Neuronal stem cell (in vitro differentiated cells): ENCODE results near the gene ADTRP.

ENCODE experiments used
- DNase-seq: peaks from one replicate; pipeline ENCODE4 v3.0.0-alpha.2; 2013; ENCODE audit warnings: low spot score
- H2AFZ ChIP-seq: one replicate; pipeline ENCODE4 v1.6.1; 2013; ENCODE audit warnings: mild to moderate bottlenecking, low read length, inconsistent platforms
- H2AK5ac ChIP-seq: 2 replicates; pipeline ENCODE4 v1.6.1; 2013; ENCODE audit warnings: low read depth, mild to moderate bottlenecking, inconsistent platforms, low read length, moderate library complexity, mixed read lengths
- H2BK120ac ChIP-seq: 2 replicates; pipeline ENCODE4 v1.6.1; 2013; ENCODE audit warnings: low read depth, mild to moderate bottlenecking, inconsistent platforms, low read length, moderate library complexity, mixed read lengths
- H2BK12ac ChIP-seq: one replicate; pipeline ENCODE4 v1.6.1; 2013; ENCODE audit warnings: low read length, inconsistent platforms
- H2BK15ac ChIP-seq: 2 replicates; pipeline ENCODE4 v1.6.1; 2013; ENCODE audit warnings: mild to moderate bottlenecking, low read length, inconsistent platforms, mixed read lengths
- H2BK5ac ChIP-seq: one replicate; pipeline ENCODE4 v1.6.1; 2013; ENCODE audit warnings: inconsistent platforms, mild to moderate bottlenecking, low read length, moderate library complexity
- H3K14ac ChIP-seq: one replicate; pipeline ENCODE4 v1.6.1; 2013; ENCODE audit warnings: low read length, inconsistent platforms
- H3K18ac ChIP-seq: 2 replicates; pipeline ENCODE4 v1.6.1; 2013; ENCODE audit warnings: low read length, inconsistent platforms
- H3K23ac ChIP-seq: 2 replicates; pipeline ENCODE4 v1.6.1; 2013; ENCODE audit warnings: low read depth, mild to moderate bottlenecking, mixed read lengths, low read length, inconsistent platforms; ENCODE audit not compliant: poor library complexity
- H3K27ac ChIP-seq: replicated peaks from 3 replicates; pipeline ENCODE4 v1.5.1; 2013; ENCODE audit warnings: low read length, inconsistent platforms
- H3K27me3 ChIP-seq, 3 experiments: 2 replicates each; pipeline ENCODE4 v1.6.1; 2013; ENCODE audit warnings: low read length in 3 of 3, mild to moderate bottlenecking in 2 of 3, inconsistent platforms in 1 of 3, low read depth in 1 of 3, mixed read lengths in 1 of 3, moderate library complexity in 1 of 3; ENCODE audit not compliant: control insufficient read depth in 3 of 3, insufficient read depth in 3 of 3
- H3K36me3 ChIP-seq, 2 donors: replicated peaks in 1 of 2; 2 replicates each; pipeline ENCODE4 v1.6.1; 2013; ENCODE audit warnings: low read length in 2 of 2; ENCODE audit not compliant: control insufficient read depth in 2 of 2, insufficient read depth in 2 of 2
- H3K4ac ChIP-seq: 2 replicates; pipeline ENCODE4 v1.6.1; 2013; ENCODE audit warnings: inconsistent platforms, mild to moderate bottlenecking, low read length, moderate library complexity
- H3K4me1 ChIP-seq, 2 donors: 1 replicate in 1 of 2; 2 replicates in 1 of 2; pipeline ENCODE4 v1.6.1; 2013; ENCODE audit warnings: low read length in 2 of 2, low read depth in 1 of 2; ENCODE audit not compliant: control insufficient read depth in 2 of 2, insufficient read depth in 1 of 2
- H3K4me2 ChIP-seq: one replicate; pipeline ENCODE4 v1.6.1; 2013; ENCODE audit warnings: mild to moderate bottlenecking, low read length, inconsistent platforms; ENCODE audit not compliant: insufficient read depth, poor library complexity, severe bottlenecking
- H3K4me3 ChIP-seq, 2 donors: 2 replicates each; pipeline ENCODE4 v1.5.1; 2013; ENCODE audit warnings: low read length in 2 of 2, mild to moderate bottlenecking in 2 of 2, inconsistent platforms in 1 of 2, moderate library complexity in 1 of 2
- H3K79me1 ChIP-seq: one replicate; pipeline ENCODE4 v1.6.1; 2013; ENCODE audit warnings: low read depth, mild to moderate bottlenecking, inconsistent platforms, low read length, moderate library complexity
- H3K9ac ChIP-seq: one replicate; pipeline ENCODE4 v1.6.1; 2013; ENCODE audit warnings: mild to moderate bottlenecking, low read depth, low read length, inconsistent platforms; ENCODE audit not compliant: poor library complexity
- H3K9me3 ChIP-seq, 2 donors: replicated peaks in 1 of 2; 2 replicates each; pipeline versions ENCODE3 to v1.6.1; 2013; ENCODE audit warnings: low read length in 2 of 2, mild to moderate bottlenecking in 2 of 2, inconsistent platforms in 1 of 2, low read depth in 1 of 2, mixed read lengths in 1 of 2, moderate library complexity in 1 of 2; ENCODE audit not compliant: control insufficient read depth in 2 of 2, insufficient read depth in 1 of 2
- H4K8ac ChIP-seq: one replicate; pipeline ENCODE4 v1.6.1; 2013; ENCODE audit warnings: low read depth, mild to moderate bottlenecking, inconsistent platforms, low read length, moderate library complexity
- H4K91ac ChIP-seq: one replicate; pipeline ENCODE4 v1.6.1; 2013; ENCODE audit warnings: low read length, low read depth, mild to moderate bottlenecking, inconsistent platforms; ENCODE audit not compliant: poor library complexity
- WGBS, 2 donors: extraction: QIAGEN DNeasy Blood & Tissue Kit; methylation state at CpG; one replicate each; pipeline ENCODE4 v1.1.7; 2013; ENCODE audit warnings: missing lambda C conversion rate in 2 of 2, mixed read lengths in 1 of 2; ENCODE audit not compliant: insufficient read length in 2 of 2, insufficient replicate concordance in 1 of 2; ENCODE audit errors: extremely low coverage in 2 of 2; 5-methylcytosine and 5-hydroxymethylcytosine counted together

The ADTRP gene

GRCh38 chr6:11714798-11715285 lies 63.8 kb downstream of the ADTRP start:
- Histone ChIP-seq H3K9me3 (no peaks in the 10 kb centered on the region), H3K9ac (no peak overlapping the region), H3K4ac (no peak overlapping the region), H3K14ac (no peak overlapping the region), H3K4me2 (no peak overlapping the region), H3K27me3 (no peaks in the 10 kb centered on the region), H2BK5ac (no peak overlapping the region), H3K79me1 (no peaks in the 10 kb centered on the region), H3K18ac (no peak overlapping the region), H3K23ac (no peak overlapping the region), H3K27ac (peak overlapping the region; percentile 67), H2BK15ac (no peak overlapping the region), H4K8ac (no peak overlapping the region), H3K4me3 (no peak overlapping the region), H2BK12ac (no peak overlapping the region), H2BK120ac (no peak overlapping the region), H3K4me1 (peaks cover 0 to 16% of the 10 kb centered on the region in 2 donors), H2AK5ac (no peak overlapping the region), H4K91ac (no peak overlapping the region), H3K36me3 (no peaks in the 10 kb centered on the region), H2AFZ (no peak overlapping the region)
- DNase-seq = no peak

GRCh38 chr6:11714116-11714797 lies 64.3 kb downstream of the ADTRP start:
- Histone ChIP-seq H3K27ac (peak overlapping the region; percentile 67), H3K4ac (no peak overlapping the region)

GRCh38 chr6:11712760-11713159 lies 65.8 kb downstream of the ADTRP start:
- DNase-seq = no peak
- Histone ChIP-seq H3K9me3 (no peaks in the 10 kb centered on the region), H2BK15ac (no peak overlapping the region), H3K4ac (no peak overlapping the region), H3K23ac (no peak overlapping the region), H3K9ac (no peak overlapping the region), H2AFZ (no peak overlapping the region), H3K4me3 (no peak overlapping the region), H2BK5ac (no peak overlapping the region), H3K4me2 (no peak overlapping the region), H3K27ac (no peak overlapping the region), H2BK120ac (no peak overlapping the region), H3K79me1 (no peaks in the 10 kb centered on the region), H2BK12ac (no peak overlapping the region), H4K91ac (no peak overlapping the region), H2AK5ac (no peak overlapping the region), H3K36me3 (no peaks in the 10 kb centered on the region), H3K14ac (no peak overlapping the region), H4K8ac (no peak overlapping the region), H3K4me1 (peaks cover 0 to 16% of the 10 kb centered on the region in 2 donors), H3K27me3 (no peaks in the 10 kb centered on the region), H3K18ac (no peak overlapping the region)
- WGBS, 2 donors = no CpG with 5 or more reads among the region's 6 CpGs

More at GRCh38 chr6:11714116-11714797, 64.3 kb downstream of the ADTRP start:
- Histone ChIP-seq H3K4me2 (no peak overlapping the region), H4K8ac (no peak overlapping the region), H2BK15ac (no peak overlapping the region), H3K23ac (no peak overlapping the region), H3K79me1 (no peaks in the 10 kb centered on the region), H2AK5ac (no peak overlapping the region), H4K91ac (no peak overlapping the region), H3K9ac (no peak overlapping the region), H3K4me3 (no peak overlapping the region), H2BK12ac (no peak overlapping the region), H3K14ac (no peak overlapping the region), H2AFZ (no peak overlapping the region), H3K36me3 (no peaks in the 10 kb centered on the region), H3K18ac (no peak overlapping the region), H3K4me1 (peaks cover 0 to 16% of the 10 kb centered on the region in 2 donors), H3K27me3 (no peaks in the 10 kb centered on the region), H3K9me3 (no peaks in the 10 kb centered on the region), H2BK120ac (no peak overlapping the region), H2BK5ac (no peak overlapping the region)
- no CpG with 5 or more reads among the region's 6 CpGs for WGBS, 2 donors
- no peak for DNase-seq

- WGBS, 2 donors = no CpG with 5 or more reads among the region's 10 CpGs
- no peak overlapping the region for H3K18ac ChIP-seq
- H3K27ac ChIP-seq = no peak overlapping the region
- H3K4me2 ChIP-seq = no peak overlapping the region
- H3K27me3 ChIP-seq = no peaks in the 10 kb centered on the region
- no peak overlapping the region for H3K4ac ChIP-seq
- no peak overlapping the region for H2BK120ac ChIP-seq
- H2AK5ac ChIP-seq = no peak overlapping the region
- H2BK5ac ChIP-seq = no peak overlapping the region
- no peak overlapping the region for H4K91ac ChIP-seq
- no peak overlapping the region for H2AFZ ChIP-seq
- no peak overlapping the region for H3K23ac ChIP-seq
- no peak for DNase-seq
- H4K8ac ChIP-seq = no peak overlapping the region
- H3K36me3 ChIP-seq = no peaks in the 10 kb centered on the region
- no peaks in the 10 kb centered on the region for H3K79me1 ChIP-seq
- no peak overlapping the region for H3K9ac ChIP-seq
- no peak overlapping the region for H3K4me3 ChIP-seq
- H2BK15ac ChIP-seq = no peak overlapping the region
- peaks cover 0 to 16% of the 10 kb centered on the region in 2 donors for H3K4me1 ChIP-seq
- no peaks in the 10 kb centered on the region for H3K9me3 ChIP-seq
- H2BK12ac ChIP-seq = no peak overlapping the region
- H3K14ac ChIP-seq = no peak overlapping the region
These were observed 66.5 kb downstream of the ADTRP start for GRCh38 chr6:11711984-11712711.
